Measurements from ENCODE around the gene NFAT5. TPM values are rescaled to one million over a fixed set of nuclear protein-coding genes. Genes with fewer than 3 reads are reported as not detected.

The NFAT5 gene
- total RNA-seq, 2 experiments from 2014 or later, result 19.5 to 21.2 TPM

- Mint-ChIP-seq H3K4me3 (no peak overlapping the region), H3K4me1 (ENCODE audit: low read depth) (peaks cover 55% of the 10 kb centered on the region), H3K27ac (no peak overlapping the region), H3K27me3 (no peaks in the 10 kb centered on the region), H3K36me3 (ENCODE audit: low read depth) (peaks cover 17% of the 10 kb centered on the region), H3K9me3 (no peaks in the 10 kb centered on the region)
- H3K4me3 ChIP-seq (ENCODE audit: low read length), result no peak overlapping the region
- H3K27me3 ChIP-seq (ENCODE audit: control insufficient read depth in 1 of 2, insufficient read depth in 2 of 2, low read length in 2 of 2), result no peaks in the 10 kb centered on the region
- no peaks in the 10 kb centered on the region for H3K9me3 ChIP-seq (ENCODE audit: control insufficient read depth in 1 of 2, insufficient read depth in 1 of 2, low read length in 2 of 2)
- CTCF ChIA-PET, result interaction anchor here (0.8 to 1.0 kb wide), 2 partner anchors 10 to 49 kb away, joined by 3 read pairs; no protein-coding TSS in a partner anchor
- DNase-seq (no peak), ATAC-seq (ENCODE audit: poor library complexity) (no peak)
- peaks cover 6% of the 10 kb centered on the region for H3K4me1 ChIP-seq (ENCODE audit: insufficient read depth, low read length)
- POLR2A ChIA-PET, result interaction anchor here (1.3 kb wide), 1 partner anchor 11 kb away, joined by 4 read pairs; no protein-coding TSS in a partner anchor
- intact Hi-C loops (cut with DNase I, micrococcal nuclease), result no loop called here
- no peak overlapping the region for H3K27ac ChIP-seq (ENCODE audit: low read depth in 1 of 2, low read length in 2 of 2)
- no peak for TF ChIP-seq CTCF (IDR thresholded peaks at IDR 0.05)
- no peaks in the 10 kb centered on the region for H3K36me3 ChIP-seq (ENCODE audit: insufficient read depth, low read length)
These were observed 29.6 kb downstream of the NFAT5 start for GRCh38 chr16:69595127-69596036.

DNA sequence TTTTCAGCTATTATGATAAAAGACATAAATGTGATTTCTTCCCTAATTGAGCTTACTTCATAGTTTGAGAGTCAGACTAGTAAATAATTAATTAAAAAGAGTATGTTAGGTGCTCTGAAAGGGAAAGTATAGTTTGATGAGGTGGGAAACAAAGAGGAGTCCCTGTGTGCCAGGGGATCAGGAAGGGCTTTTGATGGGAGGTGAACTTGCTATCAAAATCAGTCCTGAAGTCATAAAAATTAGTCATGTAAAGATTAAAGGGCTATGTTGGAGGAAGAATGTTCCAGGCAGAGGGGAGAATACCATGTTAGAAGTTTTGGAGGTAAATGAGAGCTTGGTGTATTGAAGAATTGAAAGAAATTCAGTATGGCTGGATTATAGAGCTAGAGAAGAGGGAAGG is 31.0 kb downstream of the NFAT5 start:
- Mint-ChIP-seq H3K36me3 (ENCODE audit: low read depth) (peaks cover 5% of the 10 kb centered on the region), H3K9me3 (no peaks in the 10 kb centered on the region), H3K4me1 (ENCODE audit: low read depth) (peaks cover 59% of the 10 kb centered on the region), H3K27ac (no peak overlapping the region), H3K27me3 (no peaks in the 10 kb centered on the region), H3K4me3 (no peak overlapping the region)
- H3K9me3 ChIP-seq (ENCODE audit: control insufficient read depth in 1 of 2, insufficient read depth in 1 of 2, low read length in 2 of 2), result no peaks in the 10 kb centered on the region
- no peaks in the 10 kb centered on the region for H3K36me3 ChIP-seq (ENCODE audit: insufficient read depth, low read length)
- intact Hi-C loops (cut with DNase I, micrococcal nuclease), result no loop called here
- no peaks in the 10 kb centered on the region for H3K27me3 ChIP-seq (ENCODE audit: control insufficient read depth in 1 of 2, insufficient read depth in 2 of 2, low read length in 2 of 2)
- no peak overlapping the region for H3K27ac ChIP-seq (ENCODE audit: low read depth in 1 of 2, low read length in 2 of 2)
- DNase-seq, result no peak
- TF ChIP-seq CTCF (IDR thresholded peaks at IDR 0.05), result no peak
- H3K4me1 ChIP-seq (ENCODE audit: insufficient read depth, low read length), result peaks cover 6% of the 10 kb centered on the region
- no peak overlapping the region for H3K4me3 ChIP-seq (ENCODE audit: low read length)
- CTCF ChIA-PET, result interaction anchor here (0.6 to 1.2 kb wide), 5 partner anchors 14 to 201 kb away, joined by 3 to 4 read pairs (median 3); no protein-coding TSS in a partner anchor
- no peak for ATAC-seq (ENCODE audit: poor library complexity)
- POLR2A ChIA-PET, result no interaction called here

- Histone ChIP-seq H3K9me3 (ENCODE audit: control insufficient read depth in 1 of 2, insufficient read depth in 1 of 2, low read length in 2 of 2) (no peaks in the 10 kb centered on the region), H3K4me1 (ENCODE audit: insufficient read depth, low read length) (peaks cover 6% of the 10 kb centered on the region), H3K4me3 (ENCODE audit: low read length) (no peak overlapping the region), H3K27ac (ENCODE audit: low read depth in 1 of 2, low read length in 2 of 2) (no peak overlapping the region), H3K36me3 (ENCODE audit: insufficient read depth, low read length) (no peaks in the 10 kb centered on the region), H3K27me3 (ENCODE audit: control insufficient read depth in 1 of 2, insufficient read depth in 2 of 2, low read length in 2 of 2) (no peaks in the 10 kb centered on the region)
- intact Hi-C loops (cut with DNase I, micrococcal nuclease), result no loop called here
- POLR2A ChIA-PET, result interaction anchor here (1.3 kb wide), 1 partner anchor 8 kb away, joined by 5 read pairs; no protein-coding TSS in a partner anchor
- Mint-ChIP-seq H3K4me3 (no peak overlapping the region), H3K27ac (no peak overlapping the region), H3K27me3 (no peaks in the 10 kb centered on the region), H3K4me1 (ENCODE audit: low read depth) (peaks cover 60% of the 10 kb centered on the region), H3K9me3 (no peaks in the 10 kb centered on the region), H3K36me3 (ENCODE audit: low read depth) (peaks cover 5% of the 10 kb centered on the region)
- ATAC-seq (ENCODE audit: poor library complexity), result no peak
- DNase-seq, result no peak
- no peak for TF ChIP-seq CTCF (IDR thresholded peaks at IDR 0.05)
- CTCF ChIA-PET, result no interaction called here
These were observed 32.3 kb downstream of the NFAT5 start for GRCh38 chr16:69598045-69598444.
